ENCODE data around the gene GNAL.
"Not testable (repeated sequence)": the region's sequence is repeated elsewhere in the genome, so short reads cannot be mapped to it uniquely, and the experiment has no call there.

GNAL gene

GRCh38 chr18:11877497-11878135 is 188.6 kb downstream of the GNAL start:
- DNase-seq (ENCODE audit: low spot score) = no peak

- DNase-seq (ENCODE audit: low spot score) = no peak
Measured at GRCh38 chr18:11880586-11881304, 191.7 kb downstream of the GNAL start.

- DNase-seq (ENCODE audit: low spot score) = no peak
Measured at GRCh38 chr18:11882636-11883035, 193.6 kb downstream of the GNAL start.

GRCh38 chr18:11883153-11883552 is 194.1 kb downstream of the GNAL start:
- DNase-seq (ENCODE audit: low spot score) = no peak

- DNase-seq (ENCODE audit: low spot score) = no peak
Measured at GRCh38 chr18:11884396-11885030, 195.4 kb downstream of the GNAL start.

- no peak for DNase-seq (ENCODE audit: low spot score)
Measured at GRCh38 chr18:11885278-11885947, 196.3 kb downstream of the GNAL start.

- no peak for DNase-seq (ENCODE audit: low spot score)
Measured at GRCh38 chr18:11886577-11887110, 197.6 kb downstream of the GNAL start.

GRCh38 chr18:11887328-11888128 is 198.5 kb downstream of the GNAL start:
- peak; percentile 31 for DNase-seq (ENCODE audit: low spot score)

- no peak for DNase-seq (ENCODE audit: low spot score)
Measured at GRCh38 chr18:11888726-11889125, 199.7 kb downstream of the GNAL start.

GRCh38 chr18:11889284-11889683 is 200.2 kb downstream of the GNAL start:
- DNase-seq (ENCODE audit: low spot score) = no peak

- DNase-seq (ENCODE audit: low spot score) = no peak
Measured at GRCh38 chr18:11891737-11892136, 202.7 kb downstream of the GNAL start.

GRCh38 chr18:11892438-11892837 is 203.4 kb downstream of the GNAL start:
- not testable (repeated sequence) for DNase-seq (ENCODE audit: low spot score)

GRCh38 chr18:11897781-11898180 is 208.7 kb downstream of the GNAL start:
- no peak for DNase-seq (ENCODE audit: low spot score)

GRCh38 chr18:11899063-11899462 is 210.0 kb downstream of the GNAL start:
- DNase-seq (ENCODE audit: low spot score) = no peak

GRCh38 chr18:11901826-11902438 is 212.9 kb downstream of the GNAL start:
- no peak for DNase-seq (ENCODE audit: low spot score)

GRCh38 chr18:11902522-11903292 is 213.6 kb downstream of the GNAL start:
- no peak for DNase-seq (ENCODE audit: low spot score)

GRCh38 chr18:11905613-11906012 is 216.5 kb downstream of the GNAL start:
- no peak for DNase-seq (ENCODE audit: low spot score)

GRCh38 chr18:11906176-11906575 is 217.1 kb downstream of the GNAL start:
- no peak for DNase-seq (ENCODE audit: low spot score)

- DNase-seq (ENCODE audit: low spot score) = no peak
Measured at GRCh38 chr18:11906926-11907874, 218.1 kb downstream of the GNAL start.
